Measurements from ENCODE around the gene SLC18A3. TPM values are rescaled to one million over a fixed set of nuclear protein-coding genes. Genes with fewer than 3 reads are reported as not detected.
A peak's percentile ranks its signal among the peaks of the same experiment; 100 is the strongest.

The SLC18A3 gene
- total and polyA plus RNA-seq, 12 donors: not detected

DNA sequence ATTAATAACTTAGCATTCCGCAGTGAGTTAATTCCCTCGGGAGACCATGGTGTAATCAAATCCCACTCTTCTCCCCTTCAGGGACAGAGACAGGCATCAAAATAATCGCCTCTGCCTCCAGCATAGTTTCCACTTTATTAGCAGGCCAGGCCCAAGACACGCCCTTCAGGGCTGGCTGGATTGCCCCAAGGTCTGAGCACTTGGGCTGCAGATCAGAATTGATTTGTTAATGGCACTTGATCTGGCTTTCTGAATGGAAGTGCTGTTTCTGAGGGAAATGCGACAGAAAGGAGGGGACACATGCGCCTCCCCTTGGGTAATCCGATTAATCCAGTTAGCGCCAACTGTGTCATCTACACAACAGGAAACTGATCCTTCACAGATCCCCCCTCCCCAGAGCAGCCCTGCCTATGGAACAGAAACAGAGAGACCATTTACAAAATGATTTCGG lies 19.3 kb downstream of the SLC18A3 start:
- Histone ChIP-seq H3K27ac (no peak overlapping the region), H3K27me3 (peaks cover 0 to 17% (median 0%) of the 10 kb centered on the region in 7 donors), H3K4me1 (no peaks in the 10 kb centered on the region), H3K36me3 (no peaks in the 10 kb centered on the region), H3K4me3 (no peak overlapping the region), H3K9me3 (no peaks in the 10 kb centered on the region)
- ATAC-seq (no peak), DNase-seq (no peak)
- TF ChIP-seq, protein P1, sequence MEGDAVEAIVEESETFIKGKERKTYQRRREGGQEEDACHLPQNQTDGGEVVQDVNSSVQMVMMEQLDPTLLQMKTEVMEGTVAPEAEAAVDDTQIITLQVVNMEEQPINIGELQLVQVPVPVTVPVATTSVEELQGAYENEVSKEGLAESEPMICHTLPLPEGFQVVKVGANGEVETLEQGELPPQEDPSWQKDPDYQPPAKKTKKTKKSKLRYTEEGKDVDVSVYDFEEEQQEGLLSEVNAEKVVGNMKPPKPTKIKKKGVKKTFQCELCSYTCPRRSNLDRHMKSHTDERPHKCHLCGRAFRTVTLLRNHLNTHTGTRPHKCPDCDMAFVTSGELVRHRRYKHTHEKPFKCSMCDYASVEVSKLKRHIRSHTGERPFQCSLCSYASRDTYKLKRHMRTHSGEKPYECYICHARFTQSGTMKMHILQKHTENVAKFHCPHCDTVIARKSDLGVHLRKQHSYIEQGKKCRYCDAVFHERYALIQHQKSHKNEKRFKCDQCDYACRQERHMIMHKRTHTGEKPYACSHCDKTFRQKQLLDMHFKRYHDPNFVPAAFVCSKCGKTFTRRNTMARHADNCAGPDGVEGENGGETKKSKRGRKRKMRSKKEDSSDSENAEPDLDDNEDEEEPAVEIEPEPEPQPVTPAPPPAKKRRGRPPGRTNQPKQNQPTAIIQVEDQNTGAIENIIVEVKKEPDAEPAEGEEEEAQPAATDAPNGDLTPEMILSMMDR (IDR thresholded peaks at IDR 0.05): no peak
- WGBS, 2 donors: 56 to 66% methylated on average over 9 of the region's 9 CpGs
- intact Hi-C loops (cut with DNase I): no loop called here

DNA sequence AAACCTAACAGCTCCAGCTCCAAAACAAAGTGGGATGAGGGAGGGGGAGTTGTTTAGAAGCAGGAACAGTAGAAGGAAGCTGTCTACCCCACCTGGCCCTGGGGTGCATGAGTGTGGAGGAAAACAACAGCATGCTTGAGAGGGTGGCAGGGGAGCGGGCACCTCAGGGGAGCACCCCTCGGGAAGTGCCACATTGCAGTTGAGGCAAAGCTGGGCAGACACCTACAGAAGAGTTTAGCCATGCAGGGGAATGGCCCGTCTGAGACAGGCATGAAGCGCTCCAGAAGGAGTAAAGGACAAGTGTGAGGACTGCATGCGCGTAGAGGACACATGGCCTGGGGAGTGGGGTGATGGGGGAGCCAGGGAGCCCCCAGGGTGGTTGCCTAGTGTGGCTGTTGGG lies 21.9 kb downstream of the SLC18A3 start:
- 90 to 91% methylated on average over 6 of the region's 6 CpGs for WGBS, 2 donors
- Histone ChIP-seq H3K36me3 (no peaks in the 10 kb centered on the region), H3K4me3 (no peak overlapping the region), H3K4me1 (no peaks in the 10 kb centered on the region), H3K27me3 (peaks cover 0 to 25% (median 3%) of the 10 kb centered on the region in 7 donors), H3K27ac (no peak overlapping the region), H3K9me3 (no peaks in the 10 kb centered on the region)
- intact Hi-C loops (cut with DNase I): no loop called here
- DNase-seq (no peak), ATAC-seq (no peak)
- TF ChIP-seq, protein P1 (IDR thresholded peaks at IDR 0.05): no peak

DNA sequence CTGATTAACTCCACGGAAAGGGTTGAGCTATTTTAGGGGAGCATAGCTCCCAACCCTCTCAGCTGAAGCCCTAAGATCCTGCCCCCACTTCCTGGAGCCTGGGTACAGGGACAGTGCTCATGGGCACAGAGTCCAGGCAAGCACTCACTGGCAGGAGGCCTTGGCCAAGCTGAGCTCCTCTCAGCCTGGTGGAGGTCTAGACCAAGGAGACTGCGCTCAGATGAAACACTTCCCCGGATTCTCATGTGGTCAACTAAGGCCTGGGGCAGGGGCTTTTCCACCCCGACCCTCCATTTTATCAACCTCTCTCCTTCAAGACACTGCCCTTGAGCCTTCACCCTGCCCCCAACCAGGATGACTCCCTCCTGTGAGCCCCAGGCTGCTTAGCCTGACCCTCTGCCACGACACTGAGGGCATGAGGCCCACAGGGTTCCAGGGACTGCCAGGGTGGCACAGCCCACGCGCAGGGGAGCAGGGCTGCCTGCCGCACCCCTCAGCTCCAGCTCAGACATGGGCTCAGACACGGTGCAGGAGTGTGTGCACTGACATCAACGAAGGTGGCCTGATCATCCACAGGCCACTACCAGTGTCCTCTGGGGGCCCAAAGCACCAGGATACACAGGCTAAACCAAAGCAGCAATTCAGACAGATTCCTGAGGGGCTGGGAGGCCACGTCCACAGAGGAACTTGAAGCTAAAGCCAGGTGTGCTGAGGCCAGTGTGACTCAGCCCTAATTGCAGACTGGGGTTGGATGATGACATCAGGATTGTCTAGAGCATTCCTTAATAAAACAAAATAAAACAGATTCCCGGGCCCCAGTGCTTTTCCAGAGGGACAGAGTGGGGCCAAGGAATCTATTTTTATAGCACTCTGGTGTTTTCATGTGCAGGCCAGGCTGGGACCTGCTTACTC lies 22.6 kb downstream of the SLC18A3 start:
- Histone ChIP-seq H3K4me1 (no peaks in the 10 kb centered on the region), H3K27ac (no peak overlapping the region), H3K9me3 (no peaks in the 10 kb centered on the region), H3K4me3 (no peak overlapping the region), H3K27me3 (peaks cover 0 to 25% (median 3%) of the 10 kb centered on the region in 7 donors), H3K36me3 (no peaks in the 10 kb centered on the region)
- WGBS, 2 donors: 53 to 54% methylated on average over 12 of the region's 12 CpGs
- peak in 2 of 8 donors; percentile 12 to 34 for ATAC-seq
- intact Hi-C loops (cut with DNase I): no loop called here
- TF ChIP-seq, protein P1 (IDR thresholded peaks at IDR 0.05): no peak
- DNase-seq: no peak

DNA sequence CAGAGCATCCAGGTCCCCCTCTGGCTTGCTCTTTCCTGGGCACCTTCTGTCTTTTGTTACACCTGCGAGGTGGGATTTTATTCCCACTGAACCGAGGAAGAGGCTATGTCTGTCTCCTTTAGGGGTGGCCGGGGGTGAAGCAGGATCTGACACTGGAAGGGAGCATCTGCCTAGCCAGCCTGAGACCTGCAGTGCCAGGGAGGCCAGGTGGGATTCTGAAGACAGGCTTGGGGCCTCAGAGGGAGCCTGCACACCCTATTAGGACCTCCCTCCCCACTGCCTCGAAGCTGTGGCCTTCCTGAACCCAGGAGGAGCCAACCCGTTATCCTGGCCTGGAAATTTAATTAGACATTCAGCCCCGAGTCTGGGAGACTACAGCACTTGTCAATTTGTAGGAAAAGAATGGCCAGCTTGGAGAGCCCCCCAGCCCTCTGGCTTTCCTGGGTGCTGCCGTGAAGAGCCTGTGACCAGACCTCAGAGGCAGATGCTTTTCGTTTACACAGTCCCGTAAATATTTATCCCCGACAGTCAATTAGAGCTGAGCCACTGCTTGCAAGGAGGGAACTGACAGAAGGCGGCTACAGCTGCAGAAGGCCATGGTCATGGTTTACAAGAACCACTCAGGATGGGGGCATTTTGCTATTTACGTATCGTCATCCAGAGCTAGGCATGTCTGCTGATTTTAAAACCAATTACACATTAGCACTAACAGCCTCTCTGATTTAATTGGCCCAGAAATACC lies 23.4 kb downstream of the SLC18A3 start:
- intact Hi-C loops (cut with DNase I): no loop called here
- 48 to 53% methylated on average over 13 of the region's 13 CpGs for WGBS, 2 donors
- DNase-seq: no peak

More for the DNA sequence above, 23.4 kb downstream of the SLC18A3 start:
- no peak overlapping the region for H3K4me3 ChIP-seq
- TF ChIP-seq, protein P1 (IDR thresholded peaks at IDR 0.05): no peak
- no peaks in the 10 kb centered on the region for H3K9me3 ChIP-seq
- no peaks in the 10 kb centered on the region for H3K4me1 ChIP-seq
- no peak for ATAC-seq
- H3K27me3 ChIP-seq: peaks cover 0 to 23% (median 3%) of the 10 kb centered on the region in 7 donors
- no peak overlapping the region for H3K27ac ChIP-seq
- no peaks in the 10 kb centered on the region for H3K36me3 ChIP-seq
